SU-DHL-6 (cell line): ENCODE results near the gene KPNA2.

Source experiments
- H2AFZ ChIP-seq: fragments of 200-600 bp; sonication (generic); 2 replicates; pipeline ENCODE4 v1.6.1; 2014; ENCODE audit warnings: low read depth, mild to moderate bottlenecking, moderate library complexity, mixed read lengths, antibody characterized with exemption, low read length; ENCODE audit not compliant: severe bottlenecking
- H3F3A ChIP-seq: fragments of 200-600 bp; shearing (Covaris generic); 2 replicates; pipeline ENCODE4 v1.6.0; 2016; ENCODE audit warnings: antibody characterized with exemption, mild to moderate bottlenecking; ENCODE audit not compliant: insufficient read depth
- H3K27ac ChIP-seq: fragments of 200-600 bp; sonication (generic); 2 replicates; pipeline ENCODE4 v1.5.1; 2016; ENCODE audit warnings: low read depth, mild to moderate bottlenecking, low read length, moderate library complexity, mixed read lengths
- H3K27me3 ChIP-seq: fragments of 200-600 bp; sonication (generic), shearing (Covaris generic); 2 replicates; pipeline ENCODE4 v1.6.0; 2014; ENCODE audit warnings: mild to moderate bottlenecking, low read length
- H3K36me3 ChIP-seq: fragments of 200-600 bp; sonication (generic); 2 replicates; pipeline ENCODE4 v1.6.1; 2014; ENCODE audit warnings: mild to moderate bottlenecking, low read length, mixed read lengths
- H3K4me2 ChIP-seq: fragments of 300-600, 200-600 bp; shearing (Covaris generic), sonication (generic); 2 replicates; pipeline ENCODE4 v1.6.0; 2014; ENCODE audit warnings: low read length, low read depth, mild to moderate bottlenecking; ENCODE audit not compliant: poor library complexity, severe bottlenecking
- H3K4me3 ChIP-seq: fragments of 200-600 bp; sonication (generic); 2 replicates; pipeline ENCODE4 v1.5.1; 2014; ENCODE audit warnings: antibody characterized with exemption, low read length, mild to moderate bottlenecking, mixed read lengths; ENCODE audit not compliant: insufficient read depth, poor library complexity, severe bottlenecking
- H3K79me2 ChIP-seq: fragments of 200-600 bp; sonication (generic); 2 replicates; pipeline ENCODE4 v1.6.1; 2014; ENCODE audit warnings: mild to moderate bottlenecking, low read length, moderate library complexity; ENCODE audit not compliant: insufficient read depth
- H3K9ac ChIP-seq: fragments of 200-600 bp; sonication (generic); 2 replicates; pipeline ENCODE4 v1.7.0; 2014; ENCODE audit warnings: mild to moderate bottlenecking, low read length
- H3K9me2 ChIP-seq: fragments of 200-600 bp; sonication (generic); replicated peaks from 2 replicates; pipeline ENCODE4 v1.6.1; 2014; ENCODE audit warnings: low read length; ENCODE audit not compliant: insufficient read depth
- H3K9me3 ChIP-seq: fragments of 200-600 bp; sonication (generic); 2 replicates; pipeline ENCODE4 v1.6.1; 2014; ENCODE audit warnings: low read length, mixed read lengths; ENCODE audit not compliant: insufficient read depth
- H4K20me1 ChIP-seq: fragments of 200-600 bp; sonication (generic); 2 replicates; pipeline ENCODE4 v1.6.1; 2014; ENCODE audit warnings: low read depth, mild to moderate bottlenecking, antibody characterized with exemption, low read length, moderate library complexity, mixed read lengths
- CTCF ChIP-seq: fragments of 200-600 bp; sonication (generic); IDR thresholded peaks from one replicate; pipeline ENCODE4 v1.5.1; 2017; ENCODE audit warnings: antibody characterized with exemption, mild to moderate bottlenecking, low read length, moderate library complexity; ENCODE audit not compliant: insufficient read depth, poor library complexity, severe bottlenecking
- EZH2phosphoT487 ChIP-seq: fragments of 200-600 bp; sonication (generic), shearing (Covaris generic); conservative IDR thresholded peaks from 2 replicates; pipeline ENCODE4 v1.6.1; 2018; ENCODE audit warnings: mild to moderate bottlenecking, antibody characterized with exemption, low read length, moderate library complexity, mixed read lengths

The KPNA2 gene

GRCh38 chr17:68033636-68034451 is 1.7 kb upstream of the KPNA2 start:
- Histone ChIP-seq H3K9me2 (no peaks in the 10 kb centered on the region), H3F3A (peaks cover 12% of the 10 kb centered on the region), H4K20me1 (peaks cover 11% of the 10 kb centered on the region; the same call in 1 of the 2 replicates), H2AFZ (peak overlapping the region; percentile 27), H3K36me3 (peaks cover 22% of the 10 kb centered on the region), H3K27ac (no peak overlapping the region), H3K4me3 (no peak overlapping the region), H3K9me3 (no peaks in the 10 kb centered on the region), H3K27me3 (no peaks in the 10 kb centered on the region), H3K9ac (no peak overlapping the region), H3K79me2 (peaks cover 34% of the 10 kb centered on the region), H3K4me2 (no peak overlapping the region)
- TF ChIP-seq EZH2phosphoT487 (no peak), CTCF (no peak)

- H3K27ac ChIP-seq, result no peak overlapping the region
- no peak overlapping the region for H3K4me3 ChIP-seq
- H4K20me1 ChIP-seq, result peaks cover 11% of the 10 kb centered on the region; the same call in 1 of the 2 replicates
- peaks cover 13% of the 10 kb centered on the region for H3F3A ChIP-seq
- TF ChIP-seq CTCF (no peak), EZH2phosphoT487 (no peak)
- H3K9me2 ChIP-seq, result no peaks in the 10 kb centered on the region
- H3K4me2 ChIP-seq, result peak overlapping the region; percentile 100
- peak overlapping the region; percentile 57 for H2AFZ ChIP-seq
- H3K27me3 ChIP-seq, result no peaks in the 10 kb centered on the region
- H3K79me2 ChIP-seq, result peaks cover 38% of the 10 kb centered on the region
- H3K36me3 ChIP-seq, result peaks cover 27% of the 10 kb centered on the region
- peak overlapping the region; percentile 33; the same call in 1 of the 2 replicates for H3K9ac ChIP-seq
- no peaks in the 10 kb centered on the region for H3K9me3 ChIP-seq
These were observed 1.1 kb upstream of the KPNA2 start for GRCh38 chr17:68034452-68034776.

- no peaks in the 10 kb centered on the region for H3K27me3 ChIP-seq
- H3K79me2 ChIP-seq, result peaks cover 38% of the 10 kb centered on the region
- H3K9me3 ChIP-seq, result no peaks in the 10 kb centered on the region
- peak overlapping the region; percentile 100 for H3K4me2 ChIP-seq
- H4K20me1 ChIP-seq, result peaks cover 11% of the 10 kb centered on the region; the same call in 1 of the 2 replicates
- H2AFZ ChIP-seq, result peak overlapping the region; percentile 57
- H3K36me3 ChIP-seq, result peaks cover 30% of the 10 kb centered on the region
- H3K9ac ChIP-seq, result peak overlapping the region; percentile 33
- peak overlapping the region; percentile 52 for H3K4me3 ChIP-seq
- no peak overlapping the region; the same call in 1 of the 2 replicates for H3K27ac ChIP-seq
- TF ChIP-seq CTCF (no peak), EZH2phosphoT487 (no peak)
- H3K9me2 ChIP-seq, result no peaks in the 10 kb centered on the region
- peaks cover 13% of the 10 kb centered on the region for H3F3A ChIP-seq
These were observed 408 bp upstream of the KPNA2 start for GRCh38 chr17:68035131-68035522.
